HG02943 (cell line): ENCODE results near the gene NFATC2.
"Not testable (repeated sequence)": the region's sequence is repeated elsewhere in the genome, so short reads cannot be mapped to it uniquely, and the experiment has no call there.

Experiments
- ATAC-seq: cut with Tn5 transposase; IDR thresholded peaks from one replicate; pipeline ENCODE4 v1.9.1; 2021; ENCODE audit warnings: mild to moderate bottlenecking, low read depth, moderate library complexity; ENCODE audit not compliant: unreplicated experiment

Gene NFATC2

DNA sequence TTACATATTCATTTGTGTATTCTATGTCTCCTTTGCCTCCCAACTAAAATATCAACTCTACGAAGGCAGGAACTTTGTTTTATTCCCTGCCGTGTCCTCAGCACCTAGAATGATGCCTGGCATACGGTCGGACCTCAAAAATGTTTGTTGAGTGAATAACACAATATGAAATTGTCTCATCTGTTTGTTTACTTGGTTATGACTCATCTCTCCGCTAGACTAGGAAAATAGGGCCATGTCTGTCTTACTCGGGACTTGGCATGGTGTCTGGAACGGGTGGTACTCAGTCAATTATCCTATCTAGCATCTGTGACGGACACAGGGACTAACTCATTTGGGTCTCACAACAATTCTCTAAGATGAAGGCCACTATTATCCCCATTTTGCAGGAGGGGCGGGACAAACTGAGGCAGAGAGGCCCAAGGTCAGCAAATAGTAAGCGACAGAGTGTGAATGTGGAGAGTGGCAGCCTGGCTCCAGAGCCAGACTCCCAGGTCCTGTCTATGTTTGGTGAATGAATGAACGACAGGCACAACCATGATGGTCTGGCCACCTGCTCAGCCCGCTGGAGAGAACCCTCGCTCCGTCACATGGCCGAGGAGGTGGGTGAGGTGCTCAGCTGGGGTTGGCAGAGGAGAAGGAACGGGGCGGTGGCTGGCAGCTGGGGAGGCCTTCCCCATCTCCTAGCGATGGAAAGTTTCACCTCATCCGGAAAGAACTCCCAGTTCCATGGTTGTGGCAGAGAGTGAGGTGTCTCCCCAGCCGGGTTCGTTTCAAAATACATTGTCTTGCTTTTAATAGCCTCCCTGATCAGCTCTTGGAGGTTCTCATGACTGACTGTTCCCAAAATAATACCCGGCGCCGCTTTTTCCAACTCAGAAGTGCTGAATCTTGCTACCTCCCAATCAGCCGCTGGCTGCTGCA is 27.6 kb upstream of the NFATC2 start:
- ATAC-seq, result no peak

DNA sequence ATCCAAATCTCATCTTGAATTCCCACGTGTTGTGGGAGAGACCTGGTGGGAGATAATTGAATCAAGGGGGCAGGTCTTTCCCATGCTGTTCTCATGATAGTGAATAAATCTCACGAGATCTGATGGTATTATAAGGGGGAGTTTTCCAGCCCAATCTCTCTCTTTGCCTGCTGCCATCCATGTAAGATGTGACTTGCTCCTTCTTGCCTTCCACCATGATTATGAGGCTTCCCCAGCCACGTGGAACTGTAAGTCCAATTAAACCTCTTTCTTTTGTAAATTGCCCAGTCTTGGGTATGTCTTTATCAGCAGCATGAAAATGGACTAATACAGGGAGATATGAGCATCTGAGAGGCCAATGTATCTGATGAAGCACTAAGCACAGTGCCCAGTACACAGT is 26.0 kb upstream of the NFATC2 start:
- not testable (repeated sequence) for ATAC-seq

DNA sequence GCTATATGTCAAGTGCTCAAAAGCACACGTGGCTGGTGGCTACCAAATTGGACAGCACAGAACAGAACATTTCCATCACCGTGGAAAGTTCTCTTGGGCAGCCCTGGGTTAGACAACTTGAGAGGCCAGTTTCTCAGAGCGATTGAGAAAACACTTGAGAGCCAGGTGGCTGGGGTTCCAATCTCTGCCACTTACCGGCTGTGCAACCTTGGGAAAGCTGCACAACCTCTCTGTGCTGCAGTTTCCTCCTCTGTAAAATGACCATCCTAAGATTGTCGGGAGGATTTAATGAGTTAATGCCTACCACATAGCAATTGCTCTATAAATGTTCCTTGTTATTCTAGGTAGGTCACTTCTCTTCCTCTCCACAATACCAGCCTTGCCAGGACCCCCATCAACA is 25.1 kb upstream of the NFATC2 start:
- ATAC-seq, result no peak

DNA sequence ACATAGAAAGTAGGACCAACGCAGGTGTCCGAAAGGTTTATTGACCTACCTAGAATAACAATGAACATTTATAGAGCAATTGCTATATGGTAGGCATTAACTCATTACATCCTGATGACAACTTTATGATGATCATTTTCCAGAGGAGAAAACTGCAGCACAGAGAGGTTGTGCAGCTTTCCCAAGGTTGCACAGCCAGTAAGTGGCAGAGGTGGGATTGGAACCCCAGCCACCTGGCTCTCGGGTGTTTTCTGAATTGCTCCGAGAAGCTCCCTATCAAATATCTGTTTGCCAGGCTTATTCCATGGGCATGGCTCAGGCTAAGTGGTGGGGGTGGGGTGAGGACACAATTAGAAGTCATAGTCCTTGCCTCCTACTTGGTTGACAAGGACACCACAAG is 24.1 kb upstream of the NFATC2 start:
- ATAC-seq, result no peak

DNA sequence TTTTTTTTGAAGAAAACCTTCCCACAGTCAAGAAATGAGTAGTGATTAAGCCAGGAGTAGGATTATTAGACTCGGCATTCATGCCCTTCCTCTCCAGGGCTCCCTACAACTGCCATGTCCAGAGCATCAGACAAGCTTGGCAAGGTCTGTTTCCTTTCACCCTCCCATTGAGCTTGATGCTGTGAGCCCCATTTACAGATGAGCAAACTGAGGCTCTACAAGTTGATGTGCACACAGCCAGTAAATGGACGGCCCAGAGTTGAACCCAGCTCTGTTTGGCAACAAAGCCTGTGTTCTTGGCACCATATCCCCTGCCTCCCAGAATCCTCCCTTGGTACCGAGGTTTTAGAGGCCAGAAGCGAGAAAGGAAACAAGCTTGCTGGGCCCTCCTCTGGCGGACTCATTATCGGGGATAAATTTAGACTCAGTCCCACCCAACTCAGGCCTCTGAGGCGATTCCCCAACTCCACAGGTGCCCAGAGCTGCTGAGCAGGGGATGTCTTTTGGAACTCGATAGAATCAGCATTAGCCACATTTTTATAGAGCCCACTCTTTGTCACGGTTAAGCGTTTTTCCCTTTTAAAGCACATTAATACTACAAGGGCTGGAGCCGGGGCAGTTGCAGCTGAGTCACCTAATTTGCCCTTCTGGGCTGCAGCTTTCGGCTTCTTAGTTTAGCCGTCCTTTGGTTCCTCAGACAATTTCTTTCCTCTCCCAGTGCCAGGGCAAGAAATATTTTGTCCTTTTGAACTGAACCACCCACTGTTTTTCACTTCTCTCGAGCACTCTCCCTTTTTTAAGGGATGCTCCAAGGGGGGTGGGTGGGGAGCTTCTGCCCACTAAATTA is 23.0 kb upstream of the NFATC2 start:
- no peak for ATAC-seq

DNA sequence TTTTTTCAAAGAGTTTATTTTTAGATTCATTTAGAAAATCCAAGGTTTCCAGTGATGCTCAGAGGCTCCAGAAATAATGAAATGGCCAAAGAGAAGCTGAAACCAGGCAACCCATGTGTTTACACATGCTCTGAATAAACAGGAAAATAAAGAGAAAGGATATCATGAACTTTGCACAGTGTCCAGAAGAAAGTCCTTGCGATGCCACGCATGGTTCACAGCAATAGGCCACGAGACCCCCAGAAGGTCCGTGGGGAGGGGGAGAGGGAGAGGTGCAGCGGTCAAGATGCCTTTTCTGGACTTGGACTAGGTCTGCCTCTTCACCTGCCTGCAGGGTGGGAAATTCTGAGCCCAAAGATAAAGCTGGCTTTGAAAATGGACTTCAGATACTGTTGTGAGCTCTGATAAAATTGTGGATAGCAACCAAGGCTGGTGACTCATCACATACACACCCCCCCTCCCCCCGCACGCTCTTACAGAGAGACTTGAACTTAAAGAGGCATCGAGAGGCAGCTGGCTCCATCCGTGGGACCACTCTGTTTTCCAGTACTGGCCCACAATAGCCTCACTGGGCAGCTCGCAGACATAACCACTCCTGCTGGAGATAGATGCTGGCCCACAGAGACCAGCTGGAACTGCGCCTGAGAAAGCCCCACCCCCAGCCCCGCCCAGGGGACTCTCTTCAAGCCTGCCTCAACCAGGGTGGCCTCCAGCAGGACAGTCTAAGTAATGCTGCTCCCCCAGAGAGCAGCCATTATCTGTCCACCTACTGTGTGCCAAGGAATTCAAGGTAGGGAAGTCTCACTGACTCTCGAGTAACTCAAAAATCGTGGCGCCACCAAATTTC is 21.2 kb upstream of the NFATC2 start:
- ATAC-seq, result no peak

DNA sequence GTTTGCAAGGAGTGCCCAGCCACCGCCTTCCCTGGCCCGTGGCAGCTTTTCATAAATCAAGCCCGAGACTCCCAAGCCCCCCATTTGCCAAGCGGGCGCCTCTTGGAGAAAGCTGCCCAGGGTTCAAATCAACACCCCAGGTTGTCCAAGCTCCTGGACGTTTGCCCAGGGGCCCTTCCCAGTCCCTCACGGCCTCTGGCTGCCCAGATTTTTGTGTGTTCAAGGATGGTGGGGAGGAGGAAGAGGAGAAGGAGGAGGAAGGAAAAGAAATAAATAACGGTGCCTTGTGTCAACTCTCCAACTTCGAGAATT is 20.6 kb upstream of the NFATC2 start:
- ATAC-seq, result no peak

DNA sequence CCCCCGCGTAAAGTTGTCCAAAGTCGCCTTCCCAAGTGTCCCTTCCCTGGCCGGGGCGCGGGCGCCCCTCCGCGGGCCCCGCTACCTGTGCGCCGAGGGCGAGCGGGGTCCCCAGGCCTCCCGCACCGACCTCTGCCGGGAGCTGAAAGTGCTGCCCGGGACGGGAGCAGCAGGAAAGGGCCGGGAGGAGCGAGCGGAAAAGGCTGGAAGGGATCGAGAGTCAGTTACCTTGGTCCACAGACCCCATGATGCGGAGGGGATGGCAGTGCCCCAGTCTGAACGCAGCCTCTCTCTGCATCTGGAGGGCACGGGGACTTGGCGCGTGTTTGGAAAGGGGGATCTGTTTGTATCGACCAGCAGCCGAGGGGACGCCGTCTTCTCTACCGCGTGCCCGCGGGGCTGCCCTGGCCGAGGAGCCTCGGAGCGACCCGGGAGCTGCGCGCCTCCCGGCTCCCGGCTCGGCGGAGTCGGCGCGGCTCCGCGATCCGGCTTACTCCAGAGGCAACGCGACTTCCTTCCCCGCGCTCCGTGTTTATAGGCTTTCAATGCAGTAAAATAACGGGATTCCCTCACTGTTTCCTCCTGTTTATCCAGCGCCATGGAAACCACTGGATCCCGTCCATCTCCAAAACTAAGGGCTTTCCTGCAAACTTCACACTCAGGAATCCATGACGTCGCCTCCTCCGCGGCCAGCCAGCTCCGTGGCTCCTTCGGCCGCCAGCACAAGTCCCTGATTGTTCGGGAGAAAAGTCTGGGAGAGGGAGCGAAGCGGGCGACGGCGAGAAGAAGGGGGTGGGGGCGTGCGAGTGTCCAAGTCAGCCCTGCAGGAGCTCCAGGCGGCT is 20.0 kb upstream of the NFATC2 start:
- no peak for ATAC-seq

DNA sequence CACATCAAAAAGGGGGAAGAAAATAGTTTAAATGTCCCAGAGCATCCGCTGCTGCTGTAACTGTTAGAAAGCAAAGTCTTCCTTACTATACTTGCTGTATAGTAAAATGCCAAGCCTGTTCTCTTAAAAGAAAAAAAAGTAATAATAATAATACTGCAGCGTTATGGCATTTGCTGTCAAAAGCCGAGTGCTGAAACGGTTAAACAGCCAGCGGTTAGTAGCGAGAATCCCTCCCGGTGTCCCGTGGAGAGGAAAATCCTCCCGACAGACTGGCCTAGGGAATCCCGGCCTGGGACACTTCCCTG is 19.5 kb upstream of the NFATC2 start:
- no peak for ATAC-seq

DNA sequence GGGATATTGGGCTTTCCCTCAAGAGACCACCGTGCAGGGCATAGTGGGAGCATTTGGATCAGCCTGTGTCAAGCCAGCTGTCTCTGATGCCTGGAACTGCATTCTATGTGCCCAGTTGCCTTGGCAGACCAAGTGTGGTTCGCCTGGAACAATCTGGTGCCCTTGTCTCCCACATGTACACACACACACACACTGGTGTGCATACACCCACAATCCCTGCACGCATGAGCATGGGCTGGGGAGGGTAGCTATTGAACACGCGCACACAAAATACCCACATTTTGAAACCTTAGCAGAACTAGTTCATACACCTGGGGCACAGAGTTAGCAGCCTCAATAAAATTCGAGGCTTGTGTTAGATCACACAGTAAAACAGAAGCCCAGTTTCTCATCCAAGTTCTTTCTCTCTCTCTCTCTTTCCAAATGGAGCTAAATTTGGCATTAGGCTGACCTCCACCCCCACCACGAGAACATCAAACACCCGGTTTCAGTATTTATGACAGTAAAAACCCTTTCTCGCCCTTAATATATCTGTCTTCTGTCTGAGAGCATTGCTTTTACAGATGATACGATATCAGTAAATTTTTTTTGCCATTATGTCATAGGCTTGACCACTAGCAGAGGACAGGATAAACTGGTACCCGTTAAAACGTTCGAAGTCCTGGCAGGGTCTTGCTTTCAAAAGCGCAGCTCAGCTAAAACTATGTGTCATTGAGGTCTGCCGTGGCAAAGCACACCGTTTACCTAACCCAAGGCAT is 18.2 kb upstream of the NFATC2 start:
- ATAC-seq, result no peak

DNA sequence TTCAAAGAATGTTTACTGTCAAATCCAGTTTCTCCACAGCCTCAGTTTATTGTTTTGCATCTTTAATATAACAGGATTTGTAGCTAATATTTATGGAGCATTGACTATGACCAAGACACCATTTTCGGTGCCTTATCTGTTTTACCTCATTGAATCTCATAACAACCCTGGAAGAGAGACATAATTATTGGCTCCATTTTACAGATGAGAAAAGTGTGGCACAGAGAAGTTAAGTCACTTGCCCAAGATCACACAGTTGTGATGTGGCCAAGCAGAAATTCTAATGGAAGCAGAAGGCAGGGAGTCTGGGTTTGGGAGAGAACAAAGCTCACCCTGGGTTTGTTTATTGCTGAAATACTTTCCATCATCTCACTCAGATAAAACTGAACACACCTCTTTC is 17.5 kb upstream of the NFATC2 start:
- ATAC-seq, result no peak

DNA sequence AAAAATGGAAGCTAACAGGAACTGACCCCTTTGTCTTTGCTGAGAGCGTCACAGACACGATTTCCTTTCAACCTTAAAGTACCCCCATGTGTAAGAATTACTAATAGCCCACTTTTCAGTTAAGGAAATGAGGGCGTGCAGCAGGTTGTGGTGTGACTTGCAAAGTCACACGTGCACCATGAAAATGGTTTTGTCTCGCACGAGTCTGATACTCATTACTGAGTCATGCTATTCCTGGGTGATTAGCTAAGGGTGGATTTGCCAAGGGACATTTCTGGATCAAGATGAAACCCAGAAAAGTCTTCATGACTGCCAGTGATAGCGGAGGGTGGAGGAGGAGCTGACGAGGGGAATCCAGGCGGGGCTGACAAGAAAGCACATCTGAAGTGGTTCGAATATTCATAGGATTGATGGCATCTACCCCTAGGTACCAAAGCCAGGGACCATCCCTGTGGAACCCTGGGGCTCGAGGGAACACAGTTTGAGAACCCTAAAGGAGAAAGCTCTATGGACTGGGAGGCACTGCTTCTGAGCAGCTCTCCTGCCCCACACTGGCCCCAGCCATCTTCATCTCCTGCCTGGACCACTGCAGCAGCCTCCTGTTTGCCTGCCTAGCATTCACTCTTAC is 12.1 kb upstream of the NFATC2 start:
- ATAC-seq, result no peak

DNA sequence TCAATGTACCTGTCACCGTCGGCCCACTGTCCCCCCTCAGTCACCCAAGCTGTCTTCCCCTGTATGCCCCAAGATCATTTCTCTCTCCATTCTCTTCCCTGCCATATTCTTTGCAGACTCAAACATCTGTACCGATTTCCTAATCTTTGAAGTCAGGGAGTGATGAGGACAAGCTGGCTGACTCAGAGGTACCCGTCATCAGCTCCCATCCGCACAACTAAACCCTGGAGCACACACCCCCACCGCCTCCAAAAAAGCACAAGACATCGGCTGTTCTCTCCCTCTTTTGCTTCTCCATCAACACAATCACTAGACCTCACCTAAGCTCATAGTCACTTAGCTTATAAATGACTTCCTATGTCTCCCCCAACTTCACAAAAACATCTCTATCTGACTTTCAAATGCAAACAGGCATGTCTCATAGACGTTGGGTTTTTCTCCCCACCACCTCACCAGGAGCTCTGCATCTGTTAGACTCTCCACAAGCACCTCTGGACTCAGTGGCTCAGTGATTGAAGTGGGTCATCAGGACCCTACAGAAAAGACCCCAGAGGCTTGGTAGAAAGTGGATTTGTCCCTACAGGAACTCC is 11.5 kb upstream of the NFATC2 start:
- no peak for ATAC-seq

DNA sequence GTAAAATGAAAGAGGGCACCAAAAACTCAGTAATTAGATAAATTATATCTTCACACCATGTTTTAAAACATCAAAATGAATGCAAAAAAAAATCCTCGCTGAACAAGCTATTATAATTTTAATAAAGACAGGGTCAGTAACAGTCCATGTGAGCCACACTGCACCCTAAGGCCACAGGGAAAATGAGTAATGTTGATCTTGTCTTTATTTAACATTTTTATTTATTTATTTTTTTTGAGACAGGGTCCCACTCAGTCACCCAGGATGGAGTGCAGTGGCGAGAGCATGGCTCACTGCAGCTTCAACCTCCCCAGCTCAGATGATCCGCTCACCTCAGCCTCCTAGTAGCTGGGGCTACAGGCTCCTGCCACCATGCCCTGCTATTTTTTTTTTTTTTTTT is 8.7 kb upstream of the NFATC2 start:
- ATAC-seq, result no peak

DNA sequence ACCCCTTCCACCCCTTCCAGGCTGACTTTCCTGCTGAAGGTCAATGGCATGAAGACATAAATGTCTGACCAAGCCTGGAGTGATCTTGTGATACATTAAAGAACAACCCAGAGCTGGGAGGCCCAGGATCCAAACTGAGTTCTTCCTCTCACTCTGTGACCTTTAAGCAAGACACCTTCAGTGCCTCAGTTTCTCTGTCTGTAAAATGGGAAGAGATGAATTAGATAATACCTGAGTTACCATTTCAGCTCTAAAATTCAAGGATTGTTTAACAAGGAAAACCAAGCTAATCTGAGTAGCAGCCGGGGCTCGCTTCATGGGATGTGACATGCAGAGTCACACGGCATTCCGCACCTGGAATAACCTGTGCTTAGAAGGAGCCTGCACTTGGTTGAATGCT is 7.0 kb upstream of the NFATC2 start:
- no peak for ATAC-seq

DNA sequence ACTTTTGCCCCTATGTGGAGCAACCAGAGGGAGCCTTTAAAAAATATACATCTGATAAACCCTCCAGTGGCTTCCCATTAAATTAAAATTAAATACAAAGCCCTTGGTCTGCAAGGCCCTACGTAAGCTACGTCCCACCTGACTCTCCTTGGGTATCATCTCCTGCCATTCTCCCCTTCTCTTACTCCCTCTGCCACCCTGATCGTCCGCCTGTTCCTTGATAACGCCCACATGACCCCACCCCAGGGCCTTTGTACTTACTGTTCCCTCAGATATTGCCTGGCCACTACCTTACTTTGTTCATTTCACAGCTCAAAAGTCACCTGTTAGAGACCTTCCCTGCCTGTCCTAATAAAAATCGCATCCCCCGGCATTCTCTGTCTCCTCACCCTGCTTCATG is 5.4 kb upstream of the NFATC2 start:
- ATAC-seq, result no peak

DNA sequence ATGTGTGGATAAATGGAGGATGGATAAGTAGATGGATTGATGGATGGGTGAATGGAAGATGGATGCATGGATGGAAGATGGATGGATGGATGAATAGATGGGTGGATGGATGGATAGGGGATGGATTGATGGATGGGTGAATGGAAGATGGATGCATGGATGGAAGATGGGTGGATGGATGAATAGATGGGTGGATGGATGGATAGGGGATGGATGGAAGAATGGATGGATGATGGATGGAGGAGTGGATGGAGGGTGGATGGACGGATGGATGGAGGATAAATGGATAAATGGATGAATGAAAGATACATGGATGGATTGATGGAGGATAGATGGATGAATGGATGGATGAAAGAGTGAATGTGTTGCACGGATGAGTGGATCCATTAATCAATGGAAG is 3.0 kb upstream of the NFATC2 start:
- no peak for ATAC-seq

DNA sequence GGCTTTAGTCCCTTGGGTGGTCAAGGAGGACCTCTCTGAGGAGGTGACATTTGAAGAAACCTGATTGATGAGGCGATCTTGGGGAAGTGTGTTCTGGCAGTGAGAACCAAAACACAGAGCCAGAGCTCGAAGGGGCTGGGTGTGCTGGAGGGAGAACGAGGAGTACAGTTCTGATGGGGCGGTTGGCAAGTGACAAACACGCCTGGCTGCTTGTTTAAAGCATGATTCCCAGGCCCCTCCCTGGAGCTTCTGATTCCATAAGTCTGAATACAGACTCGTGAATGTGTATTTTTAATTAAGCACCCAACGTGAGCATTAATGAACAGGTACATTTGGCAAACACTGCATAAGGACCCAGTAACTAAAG is 886 bp upstream of the NFATC2 start:
- no peak for ATAC-seq

DNA sequence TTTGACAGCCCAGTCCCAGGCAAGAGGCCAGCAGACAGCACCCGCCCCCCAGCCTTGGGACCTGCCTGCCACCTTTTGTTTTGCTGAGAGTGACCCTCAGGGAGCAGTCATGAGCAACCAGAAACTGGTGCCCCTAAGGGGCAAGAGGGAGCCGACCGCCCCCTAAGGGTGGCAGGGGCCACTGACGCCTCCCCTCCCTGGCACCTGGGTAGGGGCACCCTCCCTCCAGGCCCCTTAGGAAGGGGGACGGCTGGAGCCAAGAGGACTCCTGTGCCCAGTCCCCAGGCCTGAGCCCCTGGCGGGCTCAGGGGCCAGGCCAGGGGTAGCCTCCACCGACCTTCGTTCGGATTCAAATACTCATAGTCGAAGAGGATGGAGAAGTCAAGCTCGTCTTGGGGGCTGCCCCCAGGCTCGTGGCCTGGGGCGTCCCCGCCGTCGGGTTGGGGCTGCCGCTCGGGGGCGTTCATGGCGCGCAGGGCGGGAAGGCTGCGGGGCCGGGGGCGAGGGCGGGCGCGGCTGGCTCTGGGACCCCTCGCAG is 417 bp downstream of the NFATC2 start:
- ATAC-seq, result peak; percentile 46
